IMR-90 (cell line): Measurements from ENCODE around the gene DDX24. TPM values are rescaled to one million over a fixed set of nuclear protein-coding genes. Genes with fewer than 3 reads are reported as not detected.

Source experiments
- ATAC-seq: fragments of 200-7000 bp; cut with Tn5 transposase; 2 replicates; pipeline ENCODE4 v1.9.1; 2020; ENCODE audit warnings: low read depth, mild to moderate bottlenecking, moderate library complexity
- BruUV-seq: library from RNA; stranded (reverse); fragments of 400-500 nt; replicated peaks from 2 replicates; lab custom pipeline; 2021; lab: Mats Ljungman, UMichigan
- CTCF ChIA-PET: fragments of 300-600 bp; formaldehyde crosslinking; extraction: SDS; loops from one replicate; lab custom pipeline; 2021; ENCODE audit warnings: antibody characterized with exemption; lab: Yijun Ruan, JAX
- POLR2A ChIA-PET: fragments of 300-600 bp; sonication (Branson Sonifier 250); formaldehyde crosslinking; loops from one replicate; lab custom pipeline; 2022; ENCODE audit warnings: antibody characterized with exemption; ENCODE audit not compliant: unreplicated experiment; lab: Charles Lee
- DNase-seq: peaks from one replicate; pipeline ENCODE4 v3.0.0; 2013
- H2AFZ ChIP-seq: replicated peaks from 2 replicates; pipeline ENCODE3; 2013; ENCODE audit warnings: low read length, mild to moderate bottlenecking; ENCODE audit not compliant: poor library complexity
- H2AK5ac ChIP-seq: 2 replicates; pipeline ENCODE4 v1.6.1; 2013; ENCODE audit warnings: low read depth, low read length, inconsistent platforms
- H2AK9ac ChIP-seq: replicated peaks from 2 replicates; pipeline ENCODE3; 2013; ENCODE audit warnings: mild to moderate bottlenecking, low read depth, low read length, moderate library complexity; ENCODE audit not compliant: poor library complexity
- H2BK120ac ChIP-seq: 2 replicates; pipeline ENCODE4 v1.6.1; 2013; ENCODE audit warnings: low read depth, low read length, inconsistent platforms
- H2BK15ac ChIP-seq: 3 replicates; pipeline ENCODE4 v1.6.1; 2013; ENCODE audit warnings: low read depth, low read length, inconsistent platforms
- H2BK20ac ChIP-seq: 2 replicates; pipeline ENCODE4 v1.6.1; 2013; ENCODE audit warnings: low read depth, mild to moderate bottlenecking, inconsistent platforms, low read length, moderate library complexity
- H2BK5ac ChIP-seq: 2 replicates; pipeline ENCODE4 v1.6.1; 2013; ENCODE audit warnings: mild to moderate bottlenecking, low read depth, low read length, inconsistent platforms; ENCODE audit not compliant: poor library complexity, severe bottlenecking
- H3K14ac ChIP-seq: replicated peaks from 2 replicates; pipeline ENCODE4 v1.6.1; 2013; ENCODE audit warnings: low read depth, low read length, inconsistent platforms
- H3K18ac ChIP-seq: 2 replicates; pipeline ENCODE4 v1.6.1; 2013; ENCODE audit warnings: low read depth, low read length, control low read depth
- H3K23ac ChIP-seq: 2 replicates; pipeline ENCODE4 v1.6.1; 2013; ENCODE audit warnings: low read depth, low read length, inconsistent platforms
- H3K27ac ChIP-seq: 2 replicates; pipeline ENCODE4 v1.5.1; 2013; ENCODE audit warnings: mild to moderate bottlenecking, control low read depth, low read length; ENCODE audit not compliant: insufficient read depth
- H3K27me3 ChIP-seq: 2 replicates; pipeline ENCODE4 v1.6.1; 2013; ENCODE audit warnings: low read length; ENCODE audit not compliant: control insufficient read depth, insufficient read depth
- H3K36me3 ChIP-seq: 2 replicates; pipeline ENCODE4 v1.6.1; 2013; ENCODE audit warnings: low read length, mixed read lengths; ENCODE audit not compliant: control insufficient read depth, insufficient read depth
- H3K4ac ChIP-seq: 2 replicates; pipeline ENCODE4 v1.6.1; 2013; ENCODE audit warnings: low read depth, low read length, inconsistent platforms
- H3K4me1 ChIP-seq: 2 replicates; pipeline ENCODE4 v1.6.1; 2013; ENCODE audit warnings: low read length, mixed read lengths; ENCODE audit not compliant: control insufficient read depth, insufficient read depth
- H3K4me2 ChIP-seq: 2 replicates; pipeline ENCODE4 v1.6.1; 2013; ENCODE audit warnings: low read depth, mild to moderate bottlenecking, control low read depth, low read length, moderate library complexity
- H3K4me3 ChIP-seq: 2 replicates; pipeline ENCODE4 v1.5.1; 2013; ENCODE audit warnings: low read depth, mild to moderate bottlenecking, control low read depth, low read length, moderate library complexity; ENCODE audit not compliant: insufficient read depth
- H3K56ac ChIP-seq: 2 replicates; pipeline ENCODE4 v1.6.1; 2013; ENCODE audit warnings: low read length, inconsistent platforms; ENCODE audit not compliant: insufficient read depth; ENCODE audit errors: extremely low read depth
- H3K79me1 ChIP-seq, 2 experiments: 2 replicates each; pipeline ENCODE4 v1.6.1; 2013; ENCODE audit warnings: low read length in 2 of 2, inconsistent platforms in 1 of 2, low read depth in 1 of 2
- H3K9ac ChIP-seq: 2 replicates; pipeline ENCODE4 v1.6.1; 2013; ENCODE audit warnings: low read depth, low read length, control low read depth
- H3K9me1 ChIP-seq: 2 replicates; pipeline ENCODE4 v1.6.1; 2013; ENCODE audit warnings: low read length, inconsistent platforms; ENCODE audit not compliant: insufficient read depth
- H3K9me3 ChIP-seq: 2 replicates; pipeline ENCODE4 v1.6.1; 2013; ENCODE audit warnings: low read length; ENCODE audit not compliant: control insufficient read depth, insufficient read depth
- H4K20me1 ChIP-seq: 2 replicates; pipeline ENCODE4 v1.6.1; 2013; ENCODE audit warnings: low read length, inconsistent platforms; ENCODE audit not compliant: insufficient read depth
- H4K5ac ChIP-seq: 2 replicates; pipeline ENCODE4 v1.6.1; 2013; ENCODE audit warnings: mild to moderate bottlenecking, low read depth, low read length, control low read depth
- H4K8ac ChIP-seq, 2 experiments: 2 replicates each; pipeline ENCODE4 v1.6.1; 2013; ENCODE audit warnings: low read depth in 2 of 2, low read length in 2 of 2, control low read depth in 1 of 2, inconsistent platforms in 1 of 2
- H4K91ac ChIP-seq: 2 replicates; pipeline ENCODE4 v1.6.1; 2013; ENCODE audit warnings: low read depth, low read length, inconsistent platforms; ENCODE audit not compliant: insufficient read depth
- BHLHE40 ChIP-seq: fragments of 150-350 bp; IDR thresholded peaks from 2 replicates; pipeline ENCODE4 v1.6.1; 2016; ENCODE audit warnings: mild to moderate bottlenecking, low read depth, low read length
- CEBPB ChIP-seq: IDR thresholded peaks from 2 replicates; pipeline ENCODE4 v1.6.1; 2012; ENCODE audit warnings: low read depth, low read length, improper control_type of control experiment
- CHD1 ChIP-seq: IDR thresholded peaks from 2 replicates; pipeline ENCODE4 v1.6.1; 2012; ENCODE audit warnings: low read depth, low read length, improper control_type of control experiment
- FOS ChIP-seq: fragments of 150-350 bp; IDR thresholded peaks from 2 replicates; pipeline ENCODE4 v1.6.1; 2016; ENCODE audit warnings: low read depth, low read length
- MAFK ChIP-seq: IDR thresholded peaks from 2 replicates; pipeline ENCODE4 v1.6.1; 2012; ENCODE audit warnings: low read depth, low read length, improper control_type of control experiment
- MAZ ChIP-seq: IDR thresholded peaks from 2 replicates; pipeline ENCODE4 v1.6.1; 2012; ENCODE audit warnings: low read depth, mild to moderate bottlenecking, low read length, improper control_type of control experiment, moderate library complexity, borderline replicate concordance
- MXI1 ChIP-seq: IDR thresholded peaks from 2 replicates; pipeline ENCODE4 v1.6.1; 2012; ENCODE audit warnings: low read depth, mild to moderate bottlenecking, low read length, moderate library complexity, borderline replicate concordance
- NFE2L2 ChIP-seq: fragments of 150-350 bp; IDR thresholded peaks from 2 replicates; pipeline ENCODE4 v1.6.1; 2016; ENCODE audit warnings: low read depth, mild to moderate bottlenecking, low read length
- POLR2A ChIP-seq: IDR thresholded peaks from 2 replicates; pipeline ENCODE4 v1.6.1; 2012; ENCODE audit warnings: mild to moderate bottlenecking, low read depth, low read length
- RAD21 ChIP-seq: IDR thresholded peaks from 2 replicates; pipeline ENCODE4 v1.6.1; 2012; ENCODE audit warnings: low read length, improper control_type of control experiment
- RCOR1 ChIP-seq: IDR thresholded peaks from 2 replicates; pipeline ENCODE4 v1.6.1; 2012; ENCODE audit warnings: mild to moderate bottlenecking, low read length, improper control_type of control experiment; ENCODE audit not compliant: insufficient replicate concordance
- RFX5 ChIP-seq: IDR thresholded peaks from 2 replicates; pipeline ENCODE4 v1.8.0; 2012; ENCODE audit warnings: low read depth, mild to moderate bottlenecking, low read length, moderate library complexity
- SMC3 ChIP-seq: fragments of 150-350 bp; IDR thresholded peaks from 2 replicates; pipeline ENCODE4 v1.6.1; 2016; ENCODE audit warnings: low read depth, mild to moderate bottlenecking, antibody characterized with exemption, low read length, moderate library complexity
- WGBS, 2 experiments: methylation state at CpG; one replicate each; pipeline versions ENCODE4 v1.1.5 to v1.1.7; 2013; ENCODE audit warnings: missing lambda C conversion rate in 2 of 2; ENCODE audit not compliant: insufficient read length in 1 of 2; ENCODE audit errors: extremely low coverage in 2 of 2; 5-methylcytosine and 5-hydroxymethylcytosine counted together
- dilution Hi-C: fragments of 300-500 bp; cut with HindIII; formaldehyde crosslinking; loops from one replicate; pipeline ENCODE4 v1.14.3; 2018; ENCODE audit warnings: low sequenced_read_pairs; ENCODE audit not compliant: unreplicated experiment
- in situ Hi-C: fragments of 300-500 bp; cut with MboI; formaldehyde crosslinking; loops from 3 replicates; pipeline ENCODE4 v1.14.3; 2019; ENCODE audit warnings: low sequenced_read_pairs, inconsistent platforms, mixed read lengths
- intact Hi-C: fragments of 100-400 bp; cut with micrococcal nuclease; formaldehyde crosslinking; loops from 2 replicates; pipeline ENCODE4 v1.10.0; 2022
- polyA plus RNA-seq, 3 experiments: library from polyadenylated mRNA; depleted of rRNA; stranded (reverse); fragments of >200 nt; gene quantifications; 2 replicates each; pipeline ENCODE4 v1.2.3, GENCODE V29; 2012; ENCODE audit warnings: low replicate concordance in 1 of 3
- total RNA-seq: library from RNA; depleted of rRNA; stranded (reverse); fragments of >200 nt; gene quantifications from 2 replicates; pipeline ENCODE4 v1.2.3, GENCODE V29; 2012
- TF ChIP-seq, protein P1 (sequence below): conservative IDR thresholded peaks from 2 replicates; pipeline ENCODE4 v1.5.1; 2012; ENCODE audit warnings: mild to moderate bottlenecking, low read depth, low read length, improper control_type of control experiment
- TF ChIP-seq, protein P2 (sequence below): fragments of 150-350 bp; IDR thresholded peaks from 2 replicates; pipeline ENCODE4 v1.6.1; 2017; ENCODE audit warnings: mild to moderate bottlenecking, antibody characterized with exemption, low read length, low read depth
- TF ChIP-seq, protein P3 (sequence below): fragments of 150-350 bp; IDR thresholded peaks from 2 replicates; pipeline ENCODE4 v1.6.1; 2016; ENCODE audit warnings: low read depth, mild to moderate bottlenecking, low read length, moderate library complexity, borderline replicate concordance

Gene DDX24
- total and polyA plus RNA-seq, 2 of the 4 experiments (the other 2 are of a cell fraction) = 134 to 155 TPM

DNA sequence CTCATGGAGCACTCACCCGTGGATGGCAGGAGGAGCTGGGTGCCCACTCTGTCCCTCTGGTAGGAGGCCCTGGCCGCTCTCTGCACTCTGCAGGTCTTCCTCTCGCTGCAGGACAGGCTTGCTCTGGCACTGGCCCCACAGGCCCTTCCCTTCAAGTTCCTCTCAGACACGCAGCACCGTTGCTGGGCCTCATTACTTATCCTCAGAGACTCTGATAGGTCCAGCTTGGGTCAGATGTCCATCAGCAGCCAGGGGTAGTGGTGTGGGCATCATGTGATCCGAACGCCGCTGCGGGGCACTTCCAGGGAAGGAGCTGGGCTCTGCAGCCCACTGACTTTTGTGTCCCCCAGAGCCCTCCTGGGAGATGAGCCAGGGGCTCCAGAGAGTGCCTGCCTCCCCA is 43.0 kb downstream of the DDX24 start:
- no peak overlapping the region for H4K8ac ChIP-seq
- H3K9ac ChIP-seq = no peak overlapping the region
- TF ChIP-seq SMC3 (no peak), RCOR1 (no peak), MXI1 (no peak), MAFK (no peak), RFX5 (no peak), RAD21 (no peak), CHD1 (no peak), FOS (no peak), NFE2L2 (no peak), POLR2A (no peak), MAZ (no peak), BHLHE40 (no peak), CEBPB (no peak)
- TF ChIP-seq, protein P1, sequence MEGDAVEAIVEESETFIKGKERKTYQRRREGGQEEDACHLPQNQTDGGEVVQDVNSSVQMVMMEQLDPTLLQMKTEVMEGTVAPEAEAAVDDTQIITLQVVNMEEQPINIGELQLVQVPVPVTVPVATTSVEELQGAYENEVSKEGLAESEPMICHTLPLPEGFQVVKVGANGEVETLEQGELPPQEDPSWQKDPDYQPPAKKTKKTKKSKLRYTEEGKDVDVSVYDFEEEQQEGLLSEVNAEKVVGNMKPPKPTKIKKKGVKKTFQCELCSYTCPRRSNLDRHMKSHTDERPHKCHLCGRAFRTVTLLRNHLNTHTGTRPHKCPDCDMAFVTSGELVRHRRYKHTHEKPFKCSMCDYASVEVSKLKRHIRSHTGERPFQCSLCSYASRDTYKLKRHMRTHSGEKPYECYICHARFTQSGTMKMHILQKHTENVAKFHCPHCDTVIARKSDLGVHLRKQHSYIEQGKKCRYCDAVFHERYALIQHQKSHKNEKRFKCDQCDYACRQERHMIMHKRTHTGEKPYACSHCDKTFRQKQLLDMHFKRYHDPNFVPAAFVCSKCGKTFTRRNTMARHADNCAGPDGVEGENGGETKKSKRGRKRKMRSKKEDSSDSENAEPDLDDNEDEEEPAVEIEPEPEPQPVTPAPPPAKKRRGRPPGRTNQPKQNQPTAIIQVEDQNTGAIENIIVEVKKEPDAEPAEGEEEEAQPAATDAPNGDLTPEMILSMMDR = no peak
- TF ChIP-seq, protein P2, sequence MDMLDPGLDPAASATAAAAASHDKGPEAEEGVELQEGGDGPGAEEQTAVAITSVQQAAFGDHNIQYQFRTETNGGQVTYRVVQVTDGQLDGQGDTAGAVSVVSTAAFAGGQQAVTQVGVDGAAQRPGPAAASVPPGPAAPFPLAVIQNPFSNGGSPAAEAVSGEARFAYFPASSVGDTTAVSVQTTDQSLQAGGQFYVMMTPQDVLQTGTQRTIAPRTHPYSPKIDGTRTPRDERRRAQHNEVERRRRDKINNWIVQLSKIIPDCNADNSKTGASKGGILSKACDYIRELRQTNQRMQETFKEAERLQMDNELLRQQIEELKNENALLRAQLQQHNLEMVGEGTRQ = no peak
- TF ChIP-seq, protein P3, sequence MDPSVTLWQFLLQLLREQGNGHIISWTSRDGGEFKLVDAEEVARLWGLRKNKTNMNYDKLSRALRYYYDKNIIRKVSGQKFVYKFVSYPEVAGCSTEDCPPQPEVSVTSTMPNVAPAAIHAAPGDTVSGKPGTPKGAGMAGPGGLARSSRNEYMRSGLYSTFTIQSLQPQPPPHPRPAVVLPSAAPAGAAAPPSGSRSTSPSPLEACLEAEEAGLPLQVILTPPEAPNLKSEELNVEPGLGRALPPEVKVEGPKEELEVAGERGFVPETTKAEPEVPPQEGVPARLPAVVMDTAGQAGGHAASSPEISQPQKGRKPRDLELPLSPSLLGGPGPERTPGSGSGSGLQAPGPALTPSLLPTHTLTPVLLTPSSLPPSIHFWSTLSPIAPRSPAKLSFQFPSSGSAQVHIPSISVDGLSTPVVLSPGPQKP = no peak
- ChIA-PET CTCF (interaction anchor here (2.8 kb wide), 1 partner anchor 95 kb away, joined by 13 read pairs; no protein-coding TSS in a partner anchor), POLR2A (no interaction called here)
- BruUV-seq = no TSS peak
- H2BK120ac ChIP-seq = no peak overlapping the region
- in situ Hi-C loops = loop anchor here (5.0 kb wide), 1 partner anchor 99 kb away; no protein-coding TSS in a partner anchor
- H2AFZ ChIP-seq = no peak overlapping the region
- dilution Hi-C loops = no loop called here
- no peak overlapping the region for H2AK5ac ChIP-seq
- no peaks in the 10 kb centered on the region for H3K27me3 ChIP-seq
- no peak overlapping the region for H3K27ac ChIP-seq
- H3K23ac ChIP-seq = no peak overlapping the region
- H4K91ac ChIP-seq = no peak overlapping the region
- H3K9me1 ChIP-seq = no peaks in the 10 kb centered on the region
- no peak overlapping the region for H4K5ac ChIP-seq
- H3K4me2 ChIP-seq = no peak overlapping the region
- H3K9me3 ChIP-seq = no peaks in the 10 kb centered on the region
- no peak overlapping the region for H3K4ac ChIP-seq
- no peak overlapping the region for H2AK9ac ChIP-seq
- no peak overlapping the region for H3K14ac ChIP-seq
- 95% methylated on average over 4 of the region's 9 CpGs; no CpG with 5 or more reads in 1 of the 2 experiments for WGBS, 2 experiments
- intact Hi-C loops = no loop called here
- H3K18ac ChIP-seq = no peak overlapping the region
- H3K56ac ChIP-seq = no peak overlapping the region
- DNase-seq = no peak
- no peak overlapping the region for H2BK20ac ChIP-seq
- peaks cover 9% of the 10 kb centered on the region for H3K4me1 ChIP-seq
- no peak for ATAC-seq
- H3K36me3 ChIP-seq = no peaks in the 10 kb centered on the region
- H3K79me1 ChIP-seq = no peaks in the 10 kb centered on the region; a peak in 1 of 4 replicates
- no peaks in the 10 kb centered on the region; the same call in 1 of the 2 replicates for H4K20me1 ChIP-seq
- no peak overlapping the region for H2BK5ac ChIP-seq
- H2BK15ac ChIP-seq = no peak overlapping the region
- no peak overlapping the region for H3K4me3 ChIP-seq
